Sciatic nerve (tissue), 2 donors: ENCODE results near the gene CUBN. TPM values are rescaled to one million over a fixed set of nuclear protein-coding genes. Genes with fewer than 3 reads are reported as not detected.

Experiments used
- ATAC-seq: fragments of 200-7000 bp; cut with Tn5 transposase; one replicate; pipeline ENCODE4 v1.9.1; 2020; ENCODE audit warnings: mild to moderate bottlenecking, moderate library complexity
- DNase-seq: peaks from one replicate; pipeline ENCODE4 v3.0.0-alpha.2; 2020; ENCODE audit warnings: low spot score
- intact Hi-C: fragments of 100-400 bp; cut with DNase I; formaldehyde crosslinking; loops from one replicate; pipeline ENCODE4 v1.14.2; 2022
- total RNA-seq: library from RNA; stranded (reverse); fragmentation: NEBNext Ultra II Directional; extraction: Animal tissue kit (Norgen Biotek cat#: 25700); gene quantifications from one replicate; pipeline ENCODE4 v1.2.1, GENCODE V29; 2021
- donor health status: DM: no; HTN: no; CAD: no.
- donor health status: DM: no; HTN: no; CAD: no.

Gene CUBN
- total RNA-seq, 1 donor from 2014 or later, result 27.6 TPM

- DNase-seq (no peak), ATAC-seq (peak; percentile 82)
- intact Hi-C loops, result no loop called here
Observed at GRCh38 chr10:16986406-16987205, 143.0 kb downstream of the CUBN start.

- ATAC-seq, result no peak
- DNase-seq, result no peak
- intact Hi-C loops, result no loop called here
Observed at GRCh38 chr10:16986082-16986405, 143.6 kb downstream of the CUBN start.

GRCh38 chr10:16984242-16984641 is 145.4 kb downstream of the CUBN start:
- ATAC-seq, result no peak
- DNase-seq, result no peak
- intact Hi-C loops, result no loop called here

- ATAC-seq, result no peak
Observed at GRCh38 chr10:16976803-16977202, 152.8 kb downstream of the CUBN start.

GRCh38 chr10:16975188-16975587 is 154.4 kb downstream of the CUBN start:
- no peak for ATAC-seq

More at GRCh38 chr10:16976803-16977202, 152.8 kb downstream of the CUBN start:
- intact Hi-C loops, result no loop called here
- DNase-seq, result no peak

GRCh38 chr10:16968416-16969041 is 161.1 kb downstream of the CUBN start:
- ATAC-seq, result peak; percentile 89
- intact Hi-C loops, result no loop called here
- no peak for DNase-seq

More at GRCh38 chr10:16975188-16975587, 154.4 kb downstream of the CUBN start:
- DNase-seq, result no peak
- intact Hi-C loops, result no loop called here

GRCh38 chr10:16967866-16968415 is 161.7 kb downstream of the CUBN start:
- ATAC-seq (peak; percentile 56), DNase-seq (no peak)
- intact Hi-C loops, result no loop called here

- DNase-seq, result no peak
- intact Hi-C loops, result no loop called here
- ATAC-seq, result peak; percentile 55
Observed at GRCh38 chr10:16966991-16967865, 162.4 kb downstream of the CUBN start.

- DNase-seq, result no peak
- ATAC-seq, result peak; percentile 70
- intact Hi-C loops, result no loop called here
Observed at GRCh38 chr10:16965740-16966447, 163.7 kb downstream of the CUBN start.

GRCh38 chr10:16965344-16965616 is 164.3 kb downstream of the CUBN start:
- ATAC-seq (no peak), DNase-seq (no peak)
- intact Hi-C loops, result no loop called here

GRCh38 chr10:16964576-16965343 is 164.9 kb downstream of the CUBN start:
- no peak for DNase-seq
- intact Hi-C loops, result no loop called here

GRCh38 chr10:16960551-16960950 is 169.1 kb downstream of the CUBN start:
- intact Hi-C loops, result no loop called here
- DNase-seq, result no peak
- no peak for ATAC-seq

More at GRCh38 chr10:16964576-16965343, 164.9 kb downstream of the CUBN start:
- no peak for ATAC-seq

- ATAC-seq (no peak), DNase-seq (no peak)
- intact Hi-C loops, result no loop called here
Observed at GRCh38 chr10:16957038-16957437, 172.6 kb downstream of the CUBN start.

GRCh38 chr10:16954280-16955030 is 175.2 kb downstream of the CUBN start:
- ATAC-seq, result no peak
- intact Hi-C loops, result loop anchor here (5.0 kb wide), 1 partner anchor 53 kb away; no protein-coding TSS in a partner anchor
- DNase-seq, result no peak

- no peak for DNase-seq
- intact Hi-C loops, result loop anchor here (5.0 kb wide), 1 partner anchor 54 kb away; no protein-coding TSS in a partner anchor
- ATAC-seq, result no peak
Observed at GRCh38 chr10:16953270-16953669, 176.3 kb downstream of the CUBN start.

GRCh38 chr10:16952610-16953009 is 177.0 kb downstream of the CUBN start:
- intact Hi-C loops, result loop anchor here (5.0 kb wide), 1 partner anchor 55 kb away; no protein-coding TSS in a partner anchor
- DNase-seq (peak; percentile 82), ATAC-seq (peak; percentile 54)

- ATAC-seq (no peak), DNase-seq (no peak)
- intact Hi-C loops, result loop anchor here (5.0 kb wide), 1 partner anchor 55 kb away; no protein-coding TSS in a partner anchor
Observed at GRCh38 chr10:16952080-16952479, 177.5 kb downstream of the CUBN start.
